Ishikawa (cell line): ENCODE results near the gene PCDH15.

Experiments
- CEBPB ChIP-seq: IDR thresholded peaks from 2 replicates; pipeline ENCODE4 v1.6.1; 2012
- CREB1 ChIP-seq: IDR thresholded peaks from 2 replicates; pipeline ENCODE4 v1.6.1; 2012; ENCODE audit warnings: low read depth
- EGR1 ChIP-seq: IDR thresholded peaks from 2 replicates; pipeline ENCODE4 v1.6.1; 2012
- EP300 ChIP-seq: IDR thresholded peaks from 2 replicates; pipeline ENCODE4 v1.6.1; 2012; ENCODE audit warnings: borderline replicate concordance
- FOXM1 ChIP-seq: IDR thresholded peaks from 2 replicates; pipeline ENCODE4 v1.6.1; 2012; ENCODE audit warnings: low read depth, borderline replicate concordance
- NFIC ChIP-seq: IDR thresholded peaks from 2 replicates; pipeline ENCODE4 v1.6.1; 2012
- RAD21 ChIP-seq: IDR thresholded peaks from 2 replicates; pipeline ENCODE4 v1.6.1; 2012; ENCODE audit warnings: low read depth
- TAF1 ChIP-seq: IDR thresholded peaks from 2 replicates; pipeline ENCODE4 v1.6.1; 2012; ENCODE audit warnings: low read depth, mild to moderate bottlenecking
- TCF12 ChIP-seq: IDR thresholded peaks from 2 replicates; pipeline ENCODE4 v1.6.1; 2012; ENCODE audit warnings: low read depth
- TEAD4 ChIP-seq: IDR thresholded peaks from 2 replicates; pipeline ENCODE4 v1.6.1; 2012
- YY1 ChIP-seq: IDR thresholded peaks from 2 replicates; pipeline ENCODE4 v1.6.1; 2012; ENCODE audit warnings: low read depth
- ZBTB7A ChIP-seq: IDR thresholded peaks from 2 replicates; pipeline ENCODE4 v1.6.1; 2012; ENCODE audit warnings: low read depth
- TF ChIP-seq, protein P1 (sequence below): IDR thresholded peaks from 2 replicates; pipeline ENCODE4 v1.6.1; 2012
- TF ChIP-seq, protein P2 (sequence below): IDR thresholded peaks from 2 replicates; pipeline ENCODE4 v1.6.1; 2012
- TF ChIP-seq, protein P3 (sequence below): IDR thresholded peaks from 2 replicates; pipeline ENCODE4 v1.6.1; 2012; ENCODE audit warnings: low read depth, mild to moderate bottlenecking

The PCDH15 gene

DNA sequence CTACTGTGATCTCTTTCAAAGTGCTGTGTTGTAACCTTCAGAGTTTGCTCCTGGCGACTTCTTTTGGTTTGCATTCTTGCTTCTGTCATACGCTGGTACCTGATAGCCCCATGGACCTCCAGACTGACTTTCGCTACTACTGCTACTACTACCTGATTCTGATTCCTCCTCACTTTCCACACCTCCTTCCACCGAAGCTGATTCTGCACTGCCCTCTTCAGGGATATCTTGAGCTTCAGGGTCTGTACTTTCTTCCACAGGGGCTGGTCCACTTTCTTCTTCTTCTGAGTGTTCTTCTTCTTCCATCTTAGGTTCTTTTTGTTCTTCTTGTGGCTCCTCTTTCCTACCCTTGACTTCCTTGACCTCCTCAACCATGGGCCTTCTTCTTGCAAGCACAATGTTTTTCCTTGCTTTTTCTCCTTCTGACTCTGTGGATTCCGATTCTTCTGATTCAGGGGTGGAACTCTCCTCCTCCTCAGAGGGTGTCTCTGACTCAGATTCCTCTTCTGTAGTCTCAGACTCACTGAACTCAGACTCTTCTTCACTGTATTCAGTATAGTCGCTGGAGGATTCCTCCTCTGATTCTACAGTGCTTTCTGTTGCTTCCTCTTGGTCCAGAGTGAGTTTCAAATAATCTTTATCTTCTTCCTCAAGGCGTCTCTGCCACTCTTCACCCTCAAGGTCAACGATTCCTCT, 992.2 kb downstream of the PCDH15 start:
- TF ChIP-seq TAF1, result no peak
- peak; percentile 40 for TF ChIP-seq RAD21

DNA sequence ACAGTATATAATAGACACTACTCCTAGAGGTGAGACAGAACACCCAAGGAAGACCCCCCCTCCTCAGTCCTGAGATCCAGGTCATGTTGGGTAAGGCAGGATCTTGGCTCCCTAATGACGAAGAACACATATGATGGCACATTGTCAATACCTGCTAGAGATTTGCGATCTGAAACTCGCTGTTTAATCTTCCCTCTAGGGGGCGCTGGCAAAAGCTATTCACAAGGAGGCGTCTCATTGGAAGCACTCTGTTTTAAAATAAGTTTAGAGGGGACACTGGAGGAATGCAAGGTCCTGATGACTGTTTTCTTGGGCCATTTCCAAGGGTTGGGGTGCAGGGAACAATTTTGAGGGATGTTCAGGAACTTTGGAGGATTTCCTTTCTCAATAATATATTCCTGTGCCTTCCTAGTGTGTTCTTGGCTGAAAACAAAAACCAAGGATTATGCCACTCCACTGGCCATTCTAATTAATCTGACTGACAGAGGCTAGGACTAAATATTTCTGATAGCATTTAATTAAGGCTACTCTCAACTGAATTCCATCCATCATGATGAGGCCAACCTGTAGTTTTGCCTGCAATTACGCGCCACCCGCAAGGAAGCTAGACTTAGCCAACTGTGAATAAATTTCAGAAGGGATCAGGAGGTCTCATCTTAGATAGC, 1014.7 kb downstream of the PCDH15 start:
- TF ChIP-seq RAD21 (peak; percentile 24; the same call in 1 of the 2 replicates), TEAD4 (no peak)

DNA sequence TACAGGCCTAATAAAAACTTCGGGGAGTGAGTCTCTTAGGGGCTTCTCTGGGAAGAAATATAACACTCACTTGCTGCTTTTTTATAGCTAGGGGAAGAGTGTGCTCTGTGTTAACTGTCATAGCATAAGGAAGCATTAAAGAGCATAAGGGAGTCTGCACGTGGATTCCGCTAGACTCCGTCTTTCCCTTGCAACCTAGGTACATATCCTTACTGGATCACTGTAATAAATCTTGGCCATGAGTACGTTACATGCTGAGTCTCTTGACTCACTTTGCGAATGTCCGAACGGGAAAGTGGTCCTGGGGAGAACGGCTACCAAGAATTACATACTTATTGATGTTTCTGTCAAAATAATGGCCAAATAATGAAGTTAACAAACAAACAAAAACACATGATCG, 1029.3 kb downstream of the PCDH15 start:
- no peak for TF ChIP-seq TAF1
- no peak for TF ChIP-seq EGR1
- no peak for TF ChIP-seq CEBPB
- TF ChIP-seq EP300, result no peak
- TF ChIP-seq, protein P1, sequence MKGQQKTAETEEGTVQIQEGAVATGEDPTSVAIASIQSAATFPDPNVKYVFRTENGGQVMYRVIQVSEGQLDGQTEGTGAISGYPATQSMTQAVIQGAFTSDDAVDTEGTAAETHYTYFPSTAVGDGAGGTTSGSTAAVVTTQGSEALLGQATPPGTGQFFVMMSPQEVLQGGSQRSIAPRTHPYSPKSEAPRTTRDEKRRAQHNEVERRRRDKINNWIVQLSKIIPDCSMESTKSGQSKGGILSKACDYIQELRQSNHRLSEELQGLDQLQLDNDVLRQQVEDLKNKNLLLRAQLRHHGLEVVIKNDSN, result no peak
- TF ChIP-seq FOXM1, result no peak
- no peak for TF ChIP-seq TEAD4
- TF ChIP-seq, protein P2, sequence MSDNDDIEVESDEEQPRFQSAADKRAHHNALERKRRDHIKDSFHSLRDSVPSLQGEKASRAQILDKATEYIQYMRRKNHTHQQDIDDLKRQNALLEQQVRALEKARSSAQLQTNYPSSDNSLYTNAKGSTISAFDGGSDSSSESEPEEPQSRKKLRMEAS, result no peak
- no peak for TF ChIP-seq CREB1
- no peak for TF ChIP-seq ZBTB7A
- TF ChIP-seq NFIC, result no peak
- no peak for TF ChIP-seq YY1
- TF ChIP-seq TCF12, result no peak
- TF ChIP-seq, protein P3, sequence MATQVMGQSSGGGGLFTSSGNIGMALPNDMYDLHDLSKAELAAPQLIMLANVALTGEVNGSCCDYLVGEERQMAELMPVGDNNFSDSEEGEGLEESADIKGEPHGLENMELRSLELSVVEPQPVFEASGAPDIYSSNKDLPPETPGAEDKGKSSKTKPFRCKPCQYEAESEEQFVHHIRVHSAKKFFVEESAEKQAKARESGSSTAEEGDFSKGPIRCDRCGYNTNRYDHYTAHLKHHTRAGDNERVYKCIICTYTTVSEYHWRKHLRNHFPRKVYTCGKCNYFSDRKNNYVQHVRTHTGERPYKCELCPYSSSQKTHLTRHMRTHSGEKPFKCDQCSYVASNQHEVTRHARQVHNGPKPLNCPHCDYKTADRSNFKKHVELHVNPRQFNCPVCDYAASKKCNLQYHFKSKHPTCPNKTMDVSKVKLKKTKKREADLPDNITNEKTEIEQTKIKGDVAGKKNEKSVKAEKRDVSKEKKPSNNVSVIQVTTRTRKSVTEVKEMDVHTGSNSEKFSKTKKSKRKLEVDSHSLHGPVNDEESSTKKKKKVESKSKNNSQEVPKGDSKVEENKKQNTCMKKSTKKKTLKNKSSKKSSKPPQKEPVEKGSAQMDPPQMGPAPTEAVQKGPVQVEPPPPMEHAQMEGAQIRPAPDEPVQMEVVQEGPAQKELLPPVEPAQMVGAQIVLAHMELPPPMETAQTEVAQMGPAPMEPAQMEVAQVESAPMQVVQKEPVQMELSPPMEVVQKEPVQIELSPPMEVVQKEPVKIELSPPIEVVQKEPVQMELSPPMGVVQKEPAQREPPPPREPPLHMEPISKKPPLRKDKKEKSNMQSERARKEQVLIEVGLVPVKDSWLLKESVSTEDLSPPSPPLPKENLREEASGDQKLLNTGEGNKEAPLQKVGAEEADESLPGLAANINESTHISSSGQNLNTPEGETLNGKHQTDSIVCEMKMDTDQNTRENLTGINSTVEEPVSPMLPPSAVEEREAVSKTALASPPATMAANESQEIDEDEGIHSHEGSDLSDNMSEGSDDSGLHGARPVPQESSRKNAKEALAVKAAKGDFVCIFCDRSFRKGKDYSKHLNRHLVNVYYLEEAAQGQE, result no peak
- no peak for TF ChIP-seq RAD21

DNA sequence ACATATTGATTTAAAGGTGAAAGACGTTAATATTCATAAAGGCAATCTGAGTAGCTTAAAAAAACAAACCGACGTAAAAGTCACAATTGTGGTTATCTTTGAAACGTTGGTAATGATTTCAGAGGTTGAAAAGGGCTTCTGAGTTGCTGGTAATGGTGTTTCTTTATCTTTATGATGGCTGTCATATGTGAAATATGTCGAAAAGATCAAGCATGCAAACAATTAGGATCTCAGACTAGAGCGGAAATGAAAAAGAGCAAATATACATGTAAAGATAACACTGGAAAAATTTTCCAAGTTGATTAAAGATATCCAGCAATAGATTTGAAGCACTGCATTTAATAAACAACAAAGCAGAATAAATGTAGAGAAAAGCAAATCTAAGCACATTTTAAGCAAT, 1030.1 kb downstream of the PCDH15 start:
- TF ChIP-seq, protein P3, result no peak
- TF ChIP-seq TAF1, result no peak
- TF ChIP-seq TCF12, result no peak
- no peak for TF ChIP-seq RAD21
- TF ChIP-seq NFIC, result no peak
- TF ChIP-seq YY1, result no peak
- no peak for TF ChIP-seq CEBPB
- no peak for TF ChIP-seq TEAD4
- TF ChIP-seq EP300, result no peak
- no peak for TF ChIP-seq FOXM1
- no peak for TF ChIP-seq EGR1
- no peak for TF ChIP-seq ZBTB7A

DNA sequence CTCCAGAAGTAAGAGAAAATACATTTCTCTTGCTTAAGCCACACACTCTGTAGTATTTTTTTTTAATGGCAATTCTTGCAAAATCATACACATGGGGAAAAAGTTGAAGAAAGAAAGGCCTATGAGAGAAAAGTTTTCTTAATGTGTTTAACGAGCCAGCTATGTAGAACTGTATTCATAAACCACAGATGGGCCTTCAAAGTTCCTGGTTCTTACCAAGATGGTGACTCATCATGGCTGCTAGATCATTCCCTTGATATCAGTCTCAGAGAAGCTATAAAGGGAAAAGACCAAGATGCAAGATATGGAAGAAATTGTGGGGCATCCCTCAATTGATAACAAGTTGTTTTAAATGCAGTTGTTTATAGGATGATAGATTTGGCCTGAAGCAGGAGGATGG, 1035.7 kb downstream of the PCDH15 start:
- no peak for TF ChIP-seq TCF12
- TF ChIP-seq TEAD4, result no peak

DNA sequence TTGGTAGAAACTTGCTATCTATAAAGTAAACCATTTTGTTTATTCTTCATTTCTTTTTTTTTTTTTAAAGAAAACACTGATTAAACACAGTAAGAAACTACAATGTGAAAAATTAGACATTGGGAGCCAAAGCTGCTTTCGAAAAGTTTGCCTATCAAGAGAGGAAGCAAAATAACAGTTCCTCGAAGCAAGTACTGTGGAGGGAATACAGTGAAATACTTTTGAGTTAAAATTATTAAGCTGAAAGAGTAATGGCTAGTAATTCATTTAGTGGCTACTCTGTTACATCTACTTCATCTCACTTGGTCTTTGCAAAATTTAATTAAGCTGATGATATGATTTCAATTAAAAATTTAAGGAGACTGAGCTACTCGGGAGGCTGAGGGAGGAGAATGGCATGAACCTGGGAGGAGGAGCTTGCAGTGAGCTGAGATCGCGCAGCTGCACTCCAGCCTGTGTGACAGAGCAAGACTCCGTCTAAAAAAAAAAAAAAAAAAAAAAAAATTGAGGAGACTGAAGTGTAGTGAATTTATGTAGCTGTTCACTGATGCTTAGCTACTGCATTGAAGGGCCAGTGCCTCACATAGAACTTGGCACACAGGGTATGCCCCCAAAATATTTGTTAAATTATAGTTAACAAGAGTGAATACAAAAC, 1046.3 kb downstream of the PCDH15 start:
- no peak for TF ChIP-seq NFIC
